Mesenchymal stem cell (in vitro differentiated cells and primary cell): ENCODE measurements around the gene SDHAF1.
"Not testable (repeated sequence)": the region's sequence is repeated elsewhere in the genome, so short reads cannot be mapped to it uniquely, and the experiment has no call there.

Experiments used
- DNase-seq: peaks from one replicate; pipeline ENCODE4 v3.0.0-alpha.2; 2013
- H2AFZ ChIP-seq: one replicate; pipeline ENCODE4 v1.6.1; 2013; ENCODE audit warnings: low read depth, mild to moderate bottlenecking, control low read depth, inconsistent platforms, low read length, moderate library complexity
- H2AK5ac ChIP-seq: 2 replicates; pipeline ENCODE4 v1.6.1; 2013; ENCODE audit warnings: low read length, moderate library complexity, mild to moderate bottlenecking, inconsistent platforms; ENCODE audit not compliant: severe bottlenecking
- H2BK120ac ChIP-seq: one replicate; pipeline ENCODE4 v1.6.1; 2013; ENCODE audit warnings: low read depth, mild to moderate bottlenecking, inconsistent platforms, low read length, moderate library complexity
- H2BK12ac ChIP-seq, 2 experiments: one replicate each; pipeline ENCODE4 v1.6.1; 2013; ENCODE audit warnings: inconsistent platforms in 2 of 2, low read length in 2 of 2, mild to moderate bottlenecking in 2 of 2, moderate library complexity in 2 of 2, control low read depth in 1 of 2
- H2BK15ac ChIP-seq: one replicate; pipeline ENCODE4 v1.6.1; 2013; ENCODE audit warnings: mild to moderate bottlenecking, low read depth, inconsistent platforms; ENCODE audit not compliant: poor library complexity, severe bottlenecking
- H2BK5ac ChIP-seq: 2 replicates; pipeline ENCODE4 v1.6.1; 2013; ENCODE audit warnings: low read depth, mild to moderate bottlenecking, low read length, control low read depth, inconsistent platforms; ENCODE audit not compliant: poor library complexity, severe bottlenecking
- H3K14ac ChIP-seq, 2 experiments: one replicate each; pipeline ENCODE4 v1.6.1; 2013; ENCODE audit warnings: inconsistent platforms in 2 of 2, low read length in 2 of 2, control low read depth in 1 of 2, mild to moderate bottlenecking in 1 of 2, moderate library complexity in 1 of 2
- H3K18ac ChIP-seq, 2 experiments: one replicate each; pipeline ENCODE4 v1.6.1; 2013; ENCODE audit warnings: inconsistent platforms in 2 of 2, low read length in 2 of 2, control low read depth in 1 of 2, low read depth in 1 of 2, mild to moderate bottlenecking in 1 of 2
- H3K23ac ChIP-seq, 2 experiments: one replicate each; pipeline ENCODE4 v1.6.1; 2013; ENCODE audit warnings: inconsistent platforms in 2 of 2, low read length in 2 of 2, mild to moderate bottlenecking in 2 of 2, moderate library complexity in 2 of 2, control low read depth in 1 of 2
- H3K27ac ChIP-seq: 2 replicates; pipeline ENCODE4 v1.5.1; 2013; ENCODE audit warnings: mild to moderate bottlenecking, moderate library complexity, low read length, control low read depth, inconsistent platforms; ENCODE audit not compliant: poor library complexity, severe bottlenecking
- H3K27me3 ChIP-seq, 2 experiments: 2 replicates each; pipeline versions ENCODE4 v1.6.1 to v1.7.0; 2013; ENCODE audit warnings: low read length in 2 of 2, mild to moderate bottlenecking in 2 of 2, moderate library complexity in 2 of 2, control low read depth in 1 of 2, inconsistent platforms in 1 of 2; ENCODE audit not compliant: control insufficient read depth in 1 of 2, insufficient read depth in 1 of 2
- H3K36me3 ChIP-seq, 2 experiments: 2 replicates each; pipeline versions ENCODE4 v1.6.1 to v1.7.0; 2013; ENCODE audit warnings: low read length in 2 of 2, control low read depth in 1 of 2, inconsistent platforms in 1 of 2, low read depth in 1 of 2, mild to moderate bottlenecking in 1 of 2; ENCODE audit not compliant: insufficient read depth in 2 of 2, control insufficient read depth in 1 of 2
- H3K4ac ChIP-seq, 2 experiments: one replicate each; pipeline ENCODE4 v1.6.1; 2013; ENCODE audit warnings: inconsistent platforms in 2 of 2, low read length in 2 of 2, mild to moderate bottlenecking in 2 of 2, moderate library complexity in 2 of 2, control low read depth in 1 of 2, low read depth in 1 of 2
- H3K4me1 ChIP-seq: 2 replicates; pipeline ENCODE4 v1.6.1; 2013; ENCODE audit warnings: low read depth, low read length, control low read depth; ENCODE audit not compliant: control insufficient read depth, insufficient read depth
- H3K4me2 ChIP-seq: 2 replicates; pipeline ENCODE4 v1.6.1; 2013; ENCODE audit warnings: low read length, mild to moderate bottlenecking, inconsistent platforms; ENCODE audit not compliant: poor library complexity, severe bottlenecking
- H3K4me3 ChIP-seq, 2 experiments: 2 replicates each; pipeline versions ENCODE4 v1.5.1 to v1.7.0; 2013; ENCODE audit warnings: low read length in 2 of 2, mild to moderate bottlenecking in 2 of 2, control low read depth in 1 of 2, low read depth in 1 of 2; ENCODE audit not compliant: insufficient read depth in 1 of 2
- H3K79me1 ChIP-seq: replicated peaks from 2 replicates; pipeline ENCODE4 v1.6.1; 2013; ENCODE audit warnings: mild to moderate bottlenecking, control low read depth, low read length, inconsistent platforms; ENCODE audit not compliant: poor library complexity, severe bottlenecking
- H3K9ac ChIP-seq: 2 replicates; pipeline ENCODE4 v1.7.0; 2013; ENCODE audit warnings: mild to moderate bottlenecking, low read length, moderate library complexity
- H3K9me3 ChIP-seq: 2 replicates; pipeline ENCODE4 v1.7.0; 2013; ENCODE audit warnings: mild to moderate bottlenecking, low read length; ENCODE audit not compliant: control insufficient read depth
- H4K8ac ChIP-seq: one replicate; pipeline ENCODE4 v1.6.1; 2013; ENCODE audit warnings: inconsistent platforms, mild to moderate bottlenecking, low read length, moderate library complexity
- H4K91ac ChIP-seq: one replicate; pipeline ENCODE4 v1.6.1; 2013; ENCODE audit warnings: mild to moderate bottlenecking, low read length, inconsistent platforms
- WGBS: methylation state at CpG from one replicate; pipeline ENCODE4 v1.1.7; 2013; ENCODE audit warnings: mixed read lengths; 5-methylcytosine and 5-hydroxymethylcytosine counted together

SDHAF1 gene

DNA sequence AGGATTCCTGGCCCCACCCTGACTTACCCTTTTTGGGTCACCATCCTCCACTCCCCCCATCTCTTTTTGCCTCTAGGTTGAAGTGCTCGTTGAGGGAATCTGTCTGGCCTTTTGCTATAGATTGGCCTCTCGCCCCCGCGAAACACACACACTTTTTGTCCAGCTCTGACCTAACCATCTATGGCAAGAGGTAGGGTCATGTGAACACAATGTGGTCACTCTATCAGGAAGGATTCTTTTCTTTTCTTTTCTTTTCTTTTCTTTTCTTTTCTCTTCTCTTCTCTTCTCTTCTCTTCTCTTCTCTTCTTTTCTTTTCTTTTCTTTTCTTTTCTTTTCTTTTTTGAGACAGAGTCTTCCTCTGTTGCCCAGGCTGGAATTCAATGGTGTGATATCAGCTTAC, 14.0 kb upstream of the SDHAF1 start:
- WGBS = 94% methylated on average over 2 of the region's 4 CpGs
- not testable (repeated sequence) for H4K91ac ChIP-seq, H3K18ac ChIP-seq, H3K79me1 ChIP-seq, DNase-seq, H3K27ac ChIP-seq, H2AK5ac ChIP-seq, H2BK15ac ChIP-seq, H2BK12ac ChIP-seq, H3K4me1 ChIP-seq, H3K14ac ChIP-seq, H3K36me3 ChIP-seq, H4K8ac ChIP-seq, H2AFZ ChIP-seq, H3K23ac ChIP-seq, H3K4ac ChIP-seq, H3K4me3 ChIP-seq, H3K4me2 ChIP-seq, H3K9me3 ChIP-seq, H3K9ac ChIP-seq, H2BK120ac ChIP-seq, H2BK5ac ChIP-seq
- peaks cover 35 to 67% of the 10 kb centered on the region in 2 experiments for H3K27me3 ChIP-seq

DNA sequence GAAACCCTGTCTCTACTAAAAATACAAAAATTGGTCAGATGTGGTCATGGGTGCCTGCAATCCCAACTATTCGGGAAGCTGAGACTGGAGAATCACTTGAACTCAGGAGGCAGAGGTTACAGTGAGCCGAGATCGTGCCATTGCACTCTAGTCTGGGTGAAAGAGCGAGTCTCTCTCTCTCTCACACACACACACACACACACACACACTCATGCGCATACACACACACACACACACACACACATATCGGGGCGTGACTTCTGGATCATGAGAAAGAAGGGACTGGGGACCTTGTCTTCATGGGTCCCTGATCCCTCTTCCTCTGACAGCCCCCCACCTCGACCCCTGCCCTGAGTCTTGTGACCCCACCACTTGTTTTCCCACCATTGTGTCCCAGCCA, 11.8 kb upstream of the SDHAF1 start:
- H3K27me3 ChIP-seq = peaks cover 49 to 79% of the 10 kb centered on the region in 2 experiments
- H2AFZ ChIP-seq = no peak overlapping the region
- no peak overlapping the region for H2BK12ac ChIP-seq
- no peak overlapping the region for H3K4me3 ChIP-seq
- WGBS = 80% methylated on average over 8 of the region's 8 CpGs
- H3K27ac ChIP-seq = no peak overlapping the region
- H2BK15ac ChIP-seq = no peak overlapping the region
- H3K79me1 ChIP-seq = no peaks in the 10 kb centered on the region
- no peak overlapping the region for H2BK120ac ChIP-seq
- H3K4me1 ChIP-seq = peaks cover 8% of the 10 kb centered on the region
- H3K4ac ChIP-seq = no peak overlapping the region
- H3K14ac ChIP-seq = no peak overlapping the region
- no peak overlapping the region for H3K9ac ChIP-seq
- no peak for DNase-seq
- H4K8ac ChIP-seq = no peak overlapping the region
- no peaks in the 10 kb centered on the region for H3K36me3 ChIP-seq
- peak overlapping the region in 1 of 2 experiments; percentile 34 for H3K23ac ChIP-seq
- no peak overlapping the region for H3K18ac ChIP-seq
- no peak overlapping the region for H2AK5ac ChIP-seq
- H4K91ac ChIP-seq = no peak overlapping the region
- H3K9me3 ChIP-seq = no peaks in the 10 kb centered on the region
- H2BK5ac ChIP-seq = no peak overlapping the region
- no peak overlapping the region for H3K4me2 ChIP-seq

DNA sequence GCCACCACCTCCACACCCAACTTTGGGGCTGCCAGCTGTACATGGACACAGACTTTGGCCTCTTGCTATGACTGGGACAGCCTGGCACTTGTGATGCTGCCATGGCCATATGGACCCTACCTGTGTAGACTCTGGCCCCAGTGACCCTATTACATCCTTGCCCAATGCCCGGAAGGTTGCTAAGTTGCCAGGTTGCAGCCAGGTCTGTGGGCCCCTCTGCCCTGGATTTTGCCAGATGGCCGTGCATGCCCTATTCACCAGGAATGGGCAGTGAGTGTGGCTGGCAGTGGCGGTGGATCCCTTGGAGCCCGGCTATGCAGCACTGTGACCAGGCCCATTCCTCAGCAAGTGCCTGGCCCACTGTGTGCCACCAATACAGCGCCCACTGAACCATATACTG, 8.9 kb upstream of the SDHAF1 start:
- H3K4me1 ChIP-seq = peaks cover 8% of the 10 kb centered on the region
- no peak overlapping the region for H3K14ac ChIP-seq
- no peak overlapping the region for H3K4me3 ChIP-seq
- H3K27me3 ChIP-seq = peaks cover 50 to 68% of the 10 kb centered on the region in 2 experiments
- H2BK5ac ChIP-seq = no peak overlapping the region
- H3K79me1 ChIP-seq = no peaks in the 10 kb centered on the region
- no peak overlapping the region for H3K27ac ChIP-seq
- H4K8ac ChIP-seq = no peak overlapping the region
- no peak overlapping the region for H2AK5ac ChIP-seq
- H3K9ac ChIP-seq = no peak overlapping the region
- no peaks in the 10 kb centered on the region for H3K36me3 ChIP-seq
- 90% methylated on average over 5 of the region's 5 CpGs for WGBS
- peaks cover 3% of the 10 kb centered on the region for H3K9me3 ChIP-seq
- H2BK15ac ChIP-seq = peak overlapping the region; percentile 30
- no peak overlapping the region for H2AFZ ChIP-seq
- no peak overlapping the region for H3K18ac ChIP-seq
- no peak overlapping the region for H4K91ac ChIP-seq
- H3K4ac ChIP-seq = no peak overlapping the region
- no peak overlapping the region for H2BK12ac ChIP-seq
- H2BK120ac ChIP-seq = no peak overlapping the region
- no peak overlapping the region for H3K4me2 ChIP-seq
- peak overlapping the region in 1 of 2 experiments; percentile 3 for H3K23ac ChIP-seq
- no peak for DNase-seq

DNA sequence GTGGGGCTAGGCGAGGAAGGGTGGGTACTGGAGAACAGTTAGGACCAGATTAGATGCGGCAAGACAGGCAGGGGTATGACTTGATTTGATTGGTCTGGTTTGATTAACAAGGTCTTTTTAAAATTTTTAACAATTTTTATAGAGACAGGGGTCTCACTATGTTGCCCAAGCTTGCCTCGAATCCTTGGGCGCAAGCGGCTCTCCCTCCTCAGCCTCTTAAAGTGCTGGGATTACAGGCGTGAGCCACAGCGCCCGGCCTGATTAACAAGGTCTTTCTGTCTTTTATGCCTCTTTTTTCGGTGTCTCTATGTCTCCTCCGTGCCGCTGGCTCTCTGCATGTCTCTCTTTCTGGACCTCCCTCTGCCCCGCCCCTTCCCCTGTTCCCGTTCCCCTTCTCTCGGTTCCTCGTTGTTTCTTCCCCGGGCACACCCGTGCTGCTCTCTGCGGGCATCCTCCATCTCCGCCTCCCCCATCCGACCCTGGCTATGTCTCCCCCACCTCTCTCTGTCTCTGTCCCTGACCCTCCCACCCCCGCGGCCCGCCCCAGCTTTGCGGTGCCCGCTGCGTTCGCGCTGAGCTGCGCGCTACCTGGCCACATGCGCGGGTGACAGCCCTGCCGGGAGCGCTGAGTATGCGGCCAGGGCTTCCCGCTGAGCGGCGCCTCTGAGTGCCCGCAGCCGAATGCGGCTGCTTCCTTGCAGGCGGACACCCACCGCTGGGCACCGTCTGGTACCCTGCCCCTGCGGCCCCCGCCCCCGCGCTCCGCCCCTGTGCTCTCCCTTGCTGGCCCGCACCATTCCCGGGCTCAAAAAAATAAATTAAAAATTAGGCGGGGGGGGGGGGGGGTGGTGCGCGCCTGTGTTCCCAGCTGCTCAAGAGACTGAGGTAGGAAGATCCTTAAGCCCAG, 8.1 kb upstream of the SDHAF1 start:
- H3K9me3 ChIP-seq = peaks cover 3% of the 10 kb centered on the region
- no peaks in the 10 kb centered on the region for H3K36me3 ChIP-seq
- no peak overlapping the region for H2BK5ac ChIP-seq
- H4K8ac ChIP-seq = no peak overlapping the region
- peaks cover 50 to 61% of the 10 kb centered on the region in 2 experiments for H3K27me3 ChIP-seq
- no peaks in the 10 kb centered on the region for H3K79me1 ChIP-seq
- H2AK5ac ChIP-seq = no peak overlapping the region
- H3K4me1 ChIP-seq = peaks cover 8% of the 10 kb centered on the region
- H3K9ac ChIP-seq = no peak overlapping the region
- H3K4ac ChIP-seq = no peak overlapping the region
- H4K91ac ChIP-seq = no peak overlapping the region
- H2BK120ac ChIP-seq = no peak overlapping the region
- no peak overlapping the region for H2AFZ ChIP-seq
- H2BK15ac ChIP-seq = peak overlapping the region; percentile 30
- DNase-seq = no peak
- 12% methylated on average over 48 of the region's 54 CpGs for WGBS
- peak overlapping the region; percentile 83 for H3K4me2 ChIP-seq
- H3K23ac ChIP-seq = peak overlapping the region in 1 of 2 experiments; percentile 29
- H3K27ac ChIP-seq = no peak overlapping the region
- no peak overlapping the region for H2BK12ac ChIP-seq
- H3K14ac ChIP-seq = no peak overlapping the region
- no peak overlapping the region for H3K18ac ChIP-seq
- peak overlapping the region; percentile 40 to 51 for H3K4me3 ChIP-seq
